ENCODE results near the gene NELL1.

Gene NELL1

GRCh38 chr11:20771681-20772080, 102.3 kb downstream of the NELL1 start:
- Mint-ChIP-seq H3K36me3 (ENCODE audit: low read depth) (no peaks in the 10 kb centered on the region), H3K27me3 (ENCODE audit: low read depth) (no peaks in the 10 kb centered on the region), H3K4me3 (no peak overlapping the region), H3K9me3 (no peaks in the 10 kb centered on the region), H3K27ac (no peak overlapping the region), H3K4me1 (peaks cover 5% of the 10 kb centered on the region)
- no peak for TF ChIP-seq CTCF (IDR thresholded peaks at IDR 0.05; ENCODE audit: unreplicated experiment in 3 of 3)

GRCh38 chr11:20775331-20775730, 105.9 kb downstream of the NELL1 start:
- Mint-ChIP-seq H3K27me3 (ENCODE audit: low read depth) (no peaks in the 10 kb centered on the region), H3K9me3 (no peaks in the 10 kb centered on the region), H3K4me3 (no peak overlapping the region), H3K36me3 (ENCODE audit: low read depth) (no peaks in the 10 kb centered on the region), H3K4me1 (peaks cover 5% of the 10 kb centered on the region), H3K27ac (no peak overlapping the region)
- TF ChIP-seq CTCF (IDR thresholded peaks at IDR 0.05; ENCODE audit: unreplicated experiment in 3 of 3), result no peak

GRCh38 chr11:20782775-20783174, 113.4 kb downstream of the NELL1 start:
- H3K9me3 Mint-ChIP-seq, result no peaks in the 10 kb centered on the region
- no peak for TF ChIP-seq CTCF (IDR thresholded peaks at IDR 0.05; ENCODE audit: unreplicated experiment in 3 of 3)
- H3K4me3 Mint-ChIP-seq, result no peak overlapping the region
- H3K4me1 Mint-ChIP-seq, result no peaks in the 10 kb centered on the region
- no peak overlapping the region for H3K27ac Mint-ChIP-seq
- H3K36me3 Mint-ChIP-seq (ENCODE audit: low read depth), result no peaks in the 10 kb centered on the region
- H3K27me3 Mint-ChIP-seq (ENCODE audit: low read depth), result no peaks in the 10 kb centered on the region

GRCh38 chr11:20783220-20783619, 113.8 kb downstream of the NELL1 start:
- TF ChIP-seq CTCF (IDR thresholded peaks at IDR 0.05; ENCODE audit: unreplicated experiment in 3 of 3), result no peak
- Mint-ChIP-seq H3K4me3 (no peak overlapping the region), H3K27ac (no peak overlapping the region), H3K27me3 (ENCODE audit: low read depth) (no peaks in the 10 kb centered on the region), H3K4me1 (no peaks in the 10 kb centered on the region), H3K36me3 (ENCODE audit: low read depth) (no peaks in the 10 kb centered on the region), H3K9me3 (no peaks in the 10 kb centered on the region)

GRCh38 chr11:20790622-20791021, 121.2 kb downstream of the NELL1 start:
- H3K27ac Mint-ChIP-seq, result no peak overlapping the region
- H3K4me3 Mint-ChIP-seq, result no peak overlapping the region
- no peak for TF ChIP-seq CTCF (IDR thresholded peaks at IDR 0.05; ENCODE audit: unreplicated experiment in 3 of 3)
- no peaks in the 10 kb centered on the region for H3K36me3 Mint-ChIP-seq (ENCODE audit: low read depth)
- no peaks in the 10 kb centered on the region for H3K9me3 Mint-ChIP-seq
- H3K4me1 Mint-ChIP-seq, result no peaks in the 10 kb centered on the region
- no peaks in the 10 kb centered on the region for H3K27me3 Mint-ChIP-seq (ENCODE audit: low read depth)

- Mint-ChIP-seq H3K27me3 (ENCODE audit: low read depth) (no peaks in the 10 kb centered on the region), H3K4me1 (no peaks in the 10 kb centered on the region), H3K9me3 (no peaks in the 10 kb centered on the region), H3K36me3 (ENCODE audit: low read depth) (no peaks in the 10 kb centered on the region), H3K27ac (no peak overlapping the region), H3K4me3 (no peak overlapping the region)
- no peak for TF ChIP-seq CTCF (IDR thresholded peaks at IDR 0.05; ENCODE audit: unreplicated experiment in 3 of 3)
Observed at GRCh38 chr11:20795005-20795404, 125.6 kb downstream of the NELL1 start.
